Small intestine (tissue), 7 donors: ENCODE measurements around the gene PCSK6. TPM values are rescaled to one million over a fixed set of nuclear protein-coding genes. Genes with fewer than 3 reads are reported as not detected.
"Not testable (repeated sequence)": the region's sequence is repeated elsewhere in the genome, so short reads cannot be mapped to it uniquely, and the experiment has no call there.

Experiments
- DNase-seq, 2 donors: peaks; one replicate each; pipeline versions ENCODE4 v3.0.0 to v3.0.0-alpha.2; 2013
- FAIRE-seq: peaks from 2 replicates; lab custom pipeline; 2012; peaks lifted over from hg19 to GRCh38; lab: Jason Lieb, UNC
- H3K27ac ChIP-seq, 3 donors: one replicate each; pipeline ENCODE4 v1.5.1; 2013; ENCODE audit warnings: low read length in 2 of 3, mild to moderate bottlenecking in 2 of 3, control low read depth in 1 of 3, inconsistent platforms in 1 of 3, low read depth in 1 of 3, moderate library complexity in 1 of 3
- H3K27me3 ChIP-seq, 3 donors: one replicate each; pipeline ENCODE4 v1.6.1; 2013; ENCODE audit warnings: low read length in 3 of 3, inconsistent platforms in 1 of 3; ENCODE audit not compliant: control insufficient read depth in 3 of 3, insufficient read depth in 3 of 3
- H3K36me3 ChIP-seq, 3 donors: one replicate each; pipeline ENCODE4 v1.6.1; 2013; ENCODE audit warnings: low read length in 3 of 3, inconsistent platforms in 1 of 3, low read depth in 1 of 3, mild to moderate bottlenecking in 1 of 3, moderate library complexity in 1 of 3; ENCODE audit not compliant: control insufficient read depth in 3 of 3, insufficient read depth in 2 of 3
- H3K4me1 ChIP-seq, 3 donors: one replicate each; pipeline ENCODE4 v1.6.1; 2013; ENCODE audit warnings: low read length in 2 of 3, inconsistent platforms in 1 of 3, low read depth in 1 of 3, mild to moderate bottlenecking in 1 of 3, moderate library complexity in 1 of 3; ENCODE audit not compliant: control insufficient read depth in 3 of 3, insufficient read depth in 2 of 3
- H3K4me3 ChIP-seq, 3 donors: one replicate each; pipeline ENCODE4 v1.5.1; 2013; ENCODE audit warnings: low read length in 3 of 3, control low read depth in 1 of 3, inconsistent platforms in 1 of 3, low read depth in 1 of 3, mild to moderate bottlenecking in 1 of 3, moderate library complexity in 1 of 3
- H3K9me3 ChIP-seq, 2 donors: one replicate each; pipeline ENCODE4 v1.6.1; 2013; ENCODE audit warnings: low read depth in 1 of 2, low read length in 1 of 2; ENCODE audit not compliant: control insufficient read depth in 2 of 2, insufficient read depth in 1 of 2
- WGBS, 3 donors: extraction: QIAGEN DNeasy Blood & Tissue Kit; methylation state at CpG; one replicate each; pipeline ENCODE4 v1.1.7; 2013; 5-methylcytosine and 5-hydroxymethylcytosine counted together
- polyA plus RNA-seq, 4 donors: library from polyadenylated mRNA; stranded (reverse) in 3 of 4; unstranded in 1 of 4; fragments of 200-250 nt in 3 of 4; fragments of 120-200 nt in 1 of 4; gene quantifications; one replicate each; pipeline versions ENCODE4 v1.2.1 to v1.2.3, GENCODE V29; 2013
- donor health status: healthy with polysubstance abuse.
- donor health status: control.
- donor health status: control.
- donor health status: Bipolar disorder and iron deficiency.
- donor health status: healthy.

PCSK6 gene
- polyA plus RNA-seq, 4 donors, result 0.67 to 26.2 (median 6.5) TPM

GRCh38 chr15:101459579-101460300, 29.8 kb downstream of the PCSK6 start:
- peaks cover 0 to 2% (median 0%) of the 10 kb centered on the region in 3 donors for H3K36me3 ChIP-seq
- no peaks in the 10 kb centered on the region for H3K9me3 ChIP-seq
- H3K4me3 ChIP-seq, result no peak overlapping the region
- FAIRE-seq (no peak), DNase-seq (no peak)
- peaks cover 0 to 4% (median 2%) of the 10 kb centered on the region in 3 donors for H3K4me1 ChIP-seq
- peak overlapping the region in 1 of 3 donors; percentile 40 for H3K27ac ChIP-seq
- H3K27me3 ChIP-seq, result no peaks in the 10 kb centered on the region
- WGBS, 3 donors, result 87 to 91% (median 89%) methylated on average over 12 of the region's 12 CpGs

- Histone ChIP-seq H3K9me3 (no peaks in the 10 kb centered on the region), H3K4me1 (peaks cover 0 to 4% (median 2%) of the 10 kb centered on the region in 3 donors), H3K4me3 (no peak overlapping the region), H3K36me3 (peaks cover 0 to 2% (median 0%) of the 10 kb centered on the region in 3 donors), H3K27ac (peak overlapping the region in 1 of 3 donors; percentile 40), H3K27me3 (no peaks in the 10 kb centered on the region)
- 65 to 80% (median 78%) methylated on average over 16 of the region's 16 CpGs for WGBS, 3 donors
- no peak for FAIRE-seq
- peak in 1 of 2 donors; percentile 29 for DNase-seq
Observed at GRCh38 chr15:101458908-101459578, 30.5 kb downstream of the PCSK6 start.

GRCh38 chr15:101458158-101458900, 31.2 kb downstream of the PCSK6 start:
- no peak for DNase-seq
- FAIRE-seq, result no peak
- peak overlapping the region in 1 of 3 donors; percentile 36 for H3K27ac ChIP-seq
- peaks cover 0 to 7% (median 2%) of the 10 kb centered on the region in 3 donors for H3K4me1 ChIP-seq
- 87 to 90% (median 88%) methylated on average over 23 of the region's 23 CpGs for WGBS, 3 donors
- no peaks in the 10 kb centered on the region for H3K27me3 ChIP-seq
- H3K36me3 ChIP-seq, result peaks cover 0 to 2% (median 0%) of the 10 kb centered on the region in 3 donors
- H3K9me3 ChIP-seq, result no peaks in the 10 kb centered on the region
- no peak overlapping the region for H3K4me3 ChIP-seq

GRCh38 chr15:101457696-101458095, 31.8 kb downstream of the PCSK6 start:
- no peak for FAIRE-seq
- WGBS, 3 donors, result 69 to 79% (median 76%) methylated on average over 9 of the region's 9 CpGs

GRCh38 chr15:101456057-101456739, 33.3 kb downstream of the PCSK6 start:
- Histone ChIP-seq H3K9me3 (no peaks in the 10 kb centered on the region), H3K4me3 (no peak overlapping the region), H3K36me3 (peaks cover 0 to 2% (median 0%) of the 10 kb centered on the region in 3 donors), H3K27me3 (no peaks in the 10 kb centered on the region), H3K4me1 (peaks cover 0 to 16% (median 0%) of the 10 kb centered on the region in 3 donors), H3K27ac (no peak overlapping the region)
- no peak for DNase-seq
- WGBS, 3 donors, result 75 to 88% (median 76%) methylated on average over 14 of the region's 14 CpGs
- no peak for FAIRE-seq

More at GRCh38 chr15:101457696-101458095, 31.8 kb downstream of the PCSK6 start:
- Histone ChIP-seq H3K9me3 (no peaks in the 10 kb centered on the region), H3K4me3 (no peak overlapping the region), H3K27me3 (no peaks in the 10 kb centered on the region), H3K27ac (no peak overlapping the region), H3K4me1 (peaks cover 0 to 8% (median 0%) of the 10 kb centered on the region in 3 donors), H3K36me3 (peaks cover 0 to 2% (median 0%) of the 10 kb centered on the region in 3 donors)
- no peak for DNase-seq

GRCh38 chr15:101455291-101456025, 34.0 kb downstream of the PCSK6 start:
- no peaks in the 10 kb centered on the region for H3K9me3 ChIP-seq
- no peak for DNase-seq
- H3K36me3 ChIP-seq, result peaks cover 0 to 2% (median 0%) of the 10 kb centered on the region in 3 donors
- H3K4me1 ChIP-seq, result peaks cover 0 to 20% (median 0%) of the 10 kb centered on the region in 3 donors
- no peaks in the 10 kb centered on the region for H3K27me3 ChIP-seq
- no peak for FAIRE-seq
- no peak overlapping the region for H3K27ac ChIP-seq
- 45 to 75% (median 63%) methylated on average over 11 of the region's 11 CpGs for WGBS, 3 donors
- H3K4me3 ChIP-seq, result no peak overlapping the region

GRCh38 chr15:101454781-101455180, 34.7 kb downstream of the PCSK6 start:
- H3K9me3 ChIP-seq, H3K27ac ChIP-seq, DNase-seq, H3K27me3 ChIP-seq, H3K36me3 ChIP-seq, H3K4me3 ChIP-seq, FAIRE-seq: not testable (repeated sequence)
- 96 to 100% (median 99%) methylated on average over 5 of the region's 5 CpGs for WGBS, 3 donors
- peaks cover 0 to 20% (median 0%) of the 10 kb centered on the region in 3 donors for H3K4me1 ChIP-seq
